ENCODE data around the gene ARID1A.

Gene ARID1A

DNA sequence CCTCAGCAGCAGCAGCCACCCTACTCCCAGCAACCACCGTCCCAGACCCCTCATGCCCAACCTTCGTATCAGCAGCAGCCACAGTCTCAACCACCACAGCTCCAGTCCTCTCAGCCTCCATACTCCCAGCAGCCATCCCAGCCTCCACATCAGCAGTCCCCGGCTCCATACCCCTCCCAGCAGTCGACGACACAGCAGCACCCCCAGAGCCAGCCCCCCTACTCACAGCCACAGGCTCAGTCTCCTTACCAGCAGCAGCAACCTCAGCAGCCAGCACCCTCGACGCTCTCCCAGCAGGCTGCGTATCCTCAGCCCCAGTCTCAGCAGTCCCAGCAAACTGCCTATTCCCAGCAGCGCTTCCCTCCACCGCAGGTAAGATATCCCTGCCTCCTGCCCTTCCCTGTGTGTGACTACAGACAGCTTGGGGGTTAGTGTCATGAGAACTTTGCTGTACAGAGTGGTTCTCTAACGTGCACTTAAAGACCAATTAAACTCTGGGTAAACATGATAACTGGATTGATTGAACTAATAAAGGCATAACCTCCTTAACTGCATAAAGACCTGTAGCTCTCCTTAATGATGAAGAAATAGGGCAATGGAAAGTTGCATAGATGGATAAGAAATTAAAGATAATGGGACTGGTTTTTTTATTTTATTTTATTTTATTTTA, 35.6 kb downstream of the ARID1A start:
- TF ChIP-seq GATA3 (IDR thresholded peaks at IDR 0.05; ENCODE audit: low read depth, low read length) (no peak), GATA2 (IDR thresholded peaks at IDR 0.05; ENCODE audit: low read depth, low read length) (no peak)

DNA sequence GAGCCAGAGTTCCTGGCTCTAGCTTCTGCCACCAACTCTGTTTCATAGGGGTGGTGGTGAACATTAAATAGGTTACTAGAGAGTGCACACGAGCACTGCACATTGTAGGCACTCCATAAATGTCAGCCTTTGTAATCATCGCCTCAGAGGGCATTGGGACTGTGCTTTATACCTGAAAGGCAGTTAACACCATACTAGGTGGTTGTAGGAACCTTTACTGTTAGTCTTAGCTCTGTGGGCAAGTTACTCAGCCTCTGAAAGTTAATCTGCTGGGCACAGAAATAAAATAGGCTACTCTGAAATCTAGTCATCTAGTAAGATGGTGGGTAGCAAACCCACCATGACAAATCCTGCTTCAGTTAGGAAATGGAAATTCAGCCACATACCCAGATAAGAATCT, 37.6 kb downstream of the ARID1A start:
- TF ChIP-seq GATA3 (IDR thresholded peaks at IDR 0.05; ENCODE audit: low read depth, low read length) (no peak), GATA2 (IDR thresholded peaks at IDR 0.05; ENCODE audit: low read depth, low read length) (no peak)

DNA sequence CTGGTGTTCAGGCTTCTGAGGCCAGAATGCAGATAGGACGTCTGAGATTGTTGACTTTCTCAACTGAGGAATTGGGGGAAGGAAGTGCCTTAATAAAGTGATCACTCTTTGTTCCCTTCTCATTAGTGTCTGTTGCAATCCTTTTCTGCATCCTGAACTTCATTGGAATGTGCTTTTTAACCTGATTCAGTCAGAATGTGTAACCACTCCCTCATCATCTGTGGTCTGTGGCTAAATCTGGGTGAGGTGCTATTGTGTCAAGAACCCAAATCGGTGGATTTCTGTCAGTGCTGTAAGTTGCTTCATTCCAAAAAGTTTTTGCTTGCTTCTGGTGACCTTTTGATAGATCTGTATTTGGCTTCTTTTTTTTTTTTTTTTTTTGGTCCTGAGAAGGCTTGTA, 38.2 kb downstream of the ARID1A start:
- TF ChIP-seq GATA3 (IDR thresholded peaks at IDR 0.05; ENCODE audit: low read depth, low read length) (no peak), GATA2 (IDR thresholded peaks at IDR 0.05; ENCODE audit: low read depth, low read length) (no peak)

DNA sequence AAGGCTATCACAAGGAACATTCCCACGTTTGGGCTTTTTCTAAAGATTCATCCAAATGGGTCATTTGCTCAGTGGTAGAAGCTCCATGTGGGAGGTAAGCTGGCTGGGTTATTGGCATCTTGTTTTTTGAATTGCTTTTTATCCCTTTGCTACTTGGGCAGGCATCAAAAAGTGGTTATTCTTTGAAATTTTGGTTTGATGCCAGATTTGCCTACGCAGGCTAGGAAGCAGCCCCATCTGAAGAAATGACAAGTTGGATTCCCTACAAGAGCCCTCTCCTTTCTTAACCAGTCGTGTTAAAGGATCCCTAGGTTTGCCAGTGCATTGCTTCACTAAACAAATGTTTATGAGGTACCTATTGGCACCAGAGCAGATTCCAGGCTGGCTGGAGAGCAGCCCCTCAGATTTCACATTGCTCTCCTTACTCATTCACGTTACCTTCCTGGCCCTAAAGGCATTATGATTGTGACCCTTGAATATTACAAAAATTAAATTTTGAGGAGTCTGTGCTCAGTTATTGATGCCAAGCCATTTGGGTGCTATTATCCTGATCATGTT, 38.8 kb downstream of the ARID1A start:
- no peak for TF ChIP-seq GATA3 (IDR thresholded peaks at IDR 0.05; ENCODE audit: low read depth, low read length)
- TF ChIP-seq GATA2 (IDR thresholded peaks at IDR 0.05; ENCODE audit: low read depth, low read length) = no peak

DNA sequence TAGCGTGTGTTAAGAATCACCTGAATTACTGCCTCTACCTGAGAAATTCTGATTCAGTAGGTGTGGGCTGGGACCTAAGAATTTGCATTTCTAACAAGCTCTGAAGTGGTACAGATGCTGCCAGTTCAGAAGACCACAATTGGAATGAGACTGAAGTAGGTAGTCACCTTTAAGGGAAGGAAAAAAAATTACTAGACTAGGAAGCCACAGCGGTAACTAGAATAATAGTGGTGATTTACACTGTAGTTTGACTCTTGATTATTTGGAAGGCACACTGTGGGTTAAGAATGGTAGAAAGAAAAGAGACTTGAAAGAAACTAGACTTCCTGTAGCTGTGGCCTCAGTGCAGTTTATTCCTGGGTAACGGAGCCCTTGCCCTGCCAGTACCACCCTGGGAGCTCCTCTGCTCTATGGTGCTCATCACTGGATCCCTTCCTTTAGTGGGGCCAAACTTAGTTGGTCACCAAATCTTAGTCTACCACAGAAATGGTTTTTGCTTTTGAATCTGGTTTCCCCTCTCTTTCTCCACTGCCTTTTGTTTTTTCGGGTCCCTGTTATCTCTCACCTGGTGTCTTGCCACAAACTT, 43.6 kb downstream of the ARID1A start:
- TF ChIP-seq GATA3 (IDR thresholded peaks at IDR 0.05; ENCODE audit: low read depth, low read length) (no peak), GATA2 (IDR thresholded peaks at IDR 0.05; ENCODE audit: low read depth, low read length) (no peak)

DNA sequence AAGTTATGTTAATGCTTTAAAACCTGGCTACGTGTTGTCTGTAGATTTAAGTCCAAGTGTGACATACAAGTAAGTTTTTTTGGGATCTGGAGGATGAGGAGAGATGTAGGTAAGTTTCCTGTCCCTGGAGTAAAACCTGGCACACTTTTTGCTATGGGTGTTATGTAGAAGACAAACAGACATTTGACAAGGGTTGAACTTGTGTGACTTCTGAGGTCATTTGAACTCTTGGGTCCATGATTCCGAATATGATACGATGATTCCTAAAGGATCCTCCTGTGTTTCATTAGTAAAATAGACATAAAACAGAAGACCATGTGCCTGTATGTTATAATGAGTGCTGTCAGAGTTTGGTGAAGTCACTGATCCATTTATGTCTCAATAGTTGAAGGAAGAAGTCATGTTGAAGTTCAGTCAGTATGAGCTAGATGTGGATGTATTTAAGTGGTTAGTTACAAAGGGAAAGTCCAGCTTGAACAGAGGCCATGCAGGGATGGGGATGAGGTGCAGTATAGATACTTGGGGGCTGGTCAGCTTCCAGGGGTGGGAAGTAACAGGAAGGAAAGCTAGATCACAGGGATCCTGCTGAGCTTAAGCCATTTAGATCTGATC, 44.3 kb downstream of the ARID1A start:
- TF ChIP-seq GATA2 (IDR thresholded peaks at IDR 0.05; ENCODE audit: low read depth, low read length) = no peak
- TF ChIP-seq GATA3 (IDR thresholded peaks at IDR 0.05; ENCODE audit: low read depth, low read length) = no peak

DNA sequence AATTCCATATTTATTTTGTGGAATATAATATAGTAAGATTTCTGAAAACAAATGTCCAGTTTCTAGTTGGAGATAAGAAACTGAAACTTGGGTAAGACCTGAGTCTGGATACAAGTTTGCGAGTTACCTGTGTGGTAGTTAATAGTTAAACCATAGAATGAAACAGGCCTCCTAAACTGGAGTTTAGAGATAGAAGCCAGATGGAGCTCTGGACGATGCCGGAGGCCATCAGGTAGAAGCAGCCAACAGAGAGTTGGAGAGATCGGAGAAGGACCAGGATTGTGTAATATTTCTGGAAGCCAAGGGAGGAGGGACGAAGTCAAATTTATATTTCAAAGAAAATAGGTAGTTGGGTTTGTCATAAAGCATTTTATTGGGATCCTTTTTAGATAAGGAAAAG, 45.1 kb downstream of the ARID1A start:
- TF ChIP-seq GATA2 (IDR thresholded peaks at IDR 0.05; ENCODE audit: low read depth, low read length) (no peak), GATA3 (IDR thresholded peaks at IDR 0.05; ENCODE audit: low read depth, low read length) (no peak)

DNA sequence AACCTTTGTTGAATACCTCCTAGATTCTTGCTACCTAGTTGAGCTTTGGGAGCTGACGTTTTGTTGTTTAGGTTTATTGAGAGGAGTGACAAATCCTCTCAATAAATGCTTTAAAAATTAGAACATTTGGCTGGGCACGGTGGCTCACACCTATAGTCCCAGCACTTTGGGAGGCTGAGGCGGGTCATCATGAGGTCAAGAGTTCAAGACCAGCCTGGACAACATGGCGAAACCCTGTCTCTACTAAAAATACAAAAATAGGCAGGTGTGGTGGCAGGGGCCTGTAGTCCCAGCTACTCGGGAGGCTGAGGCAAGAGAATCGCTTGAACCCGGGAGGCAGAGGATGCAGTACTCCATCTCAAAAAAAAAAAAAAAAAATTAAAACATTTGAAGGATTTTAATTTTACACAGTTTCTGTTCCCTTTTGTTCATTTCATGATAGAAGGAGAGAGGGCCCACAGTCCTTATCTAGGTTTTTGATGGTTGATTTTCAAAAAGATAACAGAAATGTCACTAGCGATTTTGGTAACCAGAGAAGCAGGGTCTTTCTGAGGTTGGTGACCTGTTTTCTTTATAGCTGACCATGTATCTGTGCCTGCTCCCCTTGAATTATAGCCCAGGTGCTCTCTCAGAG, 47.7 kb downstream of the ARID1A start:
- no peak for TF ChIP-seq GATA3 (IDR thresholded peaks at IDR 0.05; ENCODE audit: low read depth, low read length)
- TF ChIP-seq GATA2 (IDR thresholded peaks at IDR 0.05; ENCODE audit: low read depth, low read length) = no peak

DNA sequence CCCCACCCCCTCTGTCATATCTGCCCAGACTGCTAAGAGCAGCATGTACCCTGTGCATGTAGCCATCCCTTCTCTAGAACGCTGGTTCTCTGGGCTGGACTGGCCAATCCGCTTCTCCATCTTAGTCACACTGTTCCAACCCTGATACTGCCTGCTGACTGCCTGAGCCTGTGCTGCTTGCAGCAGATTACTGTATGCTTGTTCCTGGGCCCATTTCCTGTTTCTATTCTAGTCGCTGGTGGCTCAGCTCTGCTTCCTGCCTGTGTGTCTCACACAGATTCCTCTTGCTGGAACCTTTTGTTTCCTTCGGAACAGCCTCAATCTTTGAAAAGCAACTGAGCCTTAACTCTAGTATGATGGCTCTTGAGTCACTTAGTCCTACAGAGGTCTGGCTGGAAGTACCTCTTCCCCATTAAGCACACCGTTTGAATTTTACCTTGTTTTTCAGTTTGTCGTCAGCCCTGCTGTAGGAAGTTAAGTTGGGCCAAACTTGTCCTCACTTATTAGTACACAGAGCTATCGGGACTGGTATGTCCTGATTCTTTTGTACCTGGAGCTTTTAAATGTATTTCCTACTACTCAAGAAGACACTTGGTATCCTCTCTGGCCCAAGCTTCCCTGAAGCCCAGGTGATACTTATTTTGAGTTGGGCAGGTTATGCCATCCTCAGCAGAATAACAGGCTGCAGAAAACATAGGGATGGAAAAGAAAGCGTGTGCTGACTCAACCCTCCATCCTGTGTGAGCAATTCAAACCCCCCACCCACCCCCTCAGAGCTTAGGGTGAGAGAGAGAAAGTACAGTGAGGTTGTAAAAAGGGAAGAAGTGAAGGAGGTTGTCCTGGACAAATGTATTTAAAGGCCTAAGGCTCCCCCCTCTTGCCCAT, 48.5 kb downstream of the ARID1A start:
- TF ChIP-seq GATA3 (IDR thresholded peaks at IDR 0.05; ENCODE audit: low read depth, low read length) = no peak
- no peak for TF ChIP-seq GATA2 (IDR thresholded peaks at IDR 0.05; ENCODE audit: low read depth, low read length)

DNA sequence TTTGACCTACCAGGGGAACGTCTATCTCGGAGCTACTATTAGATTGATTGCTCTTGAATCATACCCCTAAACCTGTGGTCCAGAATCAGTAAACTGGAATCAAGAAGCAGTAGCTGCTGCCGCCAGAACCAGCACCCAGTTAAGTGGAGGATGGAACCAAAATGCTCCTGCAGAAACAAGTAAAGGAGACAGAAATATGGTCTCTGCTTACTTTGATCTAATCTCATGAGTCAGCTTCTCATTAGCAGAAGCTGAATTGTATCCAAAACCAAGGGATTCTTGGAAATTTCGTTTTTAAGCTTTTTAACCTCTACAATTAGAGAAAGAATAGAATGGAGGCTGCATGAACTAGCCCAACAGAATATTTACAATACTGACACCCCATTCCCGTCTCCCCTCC, 49.4 kb downstream of the ARID1A start:
- TF ChIP-seq GATA3 (IDR thresholded peaks at IDR 0.05; ENCODE audit: low read depth, low read length) (no peak), GATA2 (IDR thresholded peaks at IDR 0.05; ENCODE audit: low read depth, low read length) (no peak)

DNA sequence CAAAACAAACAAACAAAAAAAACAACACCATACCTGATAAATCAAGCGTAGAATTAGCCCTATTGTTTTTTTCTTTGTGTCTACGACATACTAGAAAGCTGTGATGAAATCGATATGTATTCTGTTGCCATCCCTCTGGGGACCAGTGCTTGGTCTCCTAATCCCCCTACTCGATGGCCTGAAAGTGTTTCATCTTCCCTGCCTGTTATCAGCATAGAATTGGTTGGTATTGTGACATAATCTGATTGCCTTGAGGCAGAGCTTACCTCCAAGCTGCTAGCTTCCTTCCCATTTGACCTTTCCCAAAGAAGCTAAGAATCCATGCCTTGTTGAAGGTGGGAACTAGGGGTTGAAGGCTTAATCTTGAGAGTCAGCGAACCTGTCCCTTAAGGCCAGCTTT, 51.2 kb downstream of the ARID1A start:
- TF ChIP-seq GATA2 (IDR thresholded peaks at IDR 0.05; ENCODE audit: low read depth, low read length) (no peak), GATA3 (IDR thresholded peaks at IDR 0.05; ENCODE audit: low read depth, low read length) (no peak)

DNA sequence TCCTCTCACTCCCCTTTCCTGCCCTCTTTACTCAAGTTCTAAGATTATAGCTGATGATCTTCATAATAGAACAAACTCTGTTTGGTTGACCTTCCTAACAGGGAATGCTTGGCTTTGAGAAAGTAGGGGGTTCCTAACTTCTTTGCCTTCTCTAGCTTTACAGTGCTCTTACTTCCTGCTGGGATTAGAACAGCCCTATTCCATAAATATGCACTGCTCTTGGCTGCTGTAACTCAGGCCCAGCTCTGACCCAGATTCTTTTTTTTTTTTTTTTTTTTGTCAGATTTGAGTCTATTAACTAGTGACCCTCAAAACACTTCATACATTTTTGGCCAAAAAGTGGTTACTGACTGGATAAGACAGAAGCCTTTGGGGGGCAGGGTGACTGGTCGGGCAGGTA, 52.5 kb downstream of the ARID1A start:
- no peak for TF ChIP-seq GATA2 (IDR thresholded peaks at IDR 0.05; ENCODE audit: low read depth, low read length)
- TF ChIP-seq GATA3 (IDR thresholded peaks at IDR 0.05; ENCODE audit: low read depth, low read length) = no peak

DNA sequence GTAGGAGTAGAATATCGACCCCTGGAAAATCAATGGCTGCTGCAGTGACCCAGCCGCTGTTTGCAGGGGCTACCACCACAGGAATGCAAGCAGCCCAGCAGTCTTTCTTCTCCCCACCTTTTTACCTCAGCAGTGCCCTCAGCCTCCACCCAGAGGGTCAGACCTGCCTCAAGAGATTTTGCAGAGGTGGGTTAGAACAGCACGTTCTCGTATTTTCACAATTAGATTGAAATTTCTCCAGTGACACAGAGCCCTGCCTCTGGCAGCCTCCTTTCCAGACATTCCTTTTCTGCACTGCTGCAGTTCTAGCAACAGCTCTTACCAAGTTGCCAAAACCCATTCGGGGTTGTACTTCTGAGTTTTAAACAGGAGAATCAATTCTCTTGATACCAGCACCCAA, 53.6 kb downstream of the ARID1A start:
- TF ChIP-seq GATA3 (IDR thresholded peaks at IDR 0.05; ENCODE audit: low read depth, low read length) = no peak
- TF ChIP-seq GATA2 (IDR thresholded peaks at IDR 0.05; ENCODE audit: low read depth, low read length) = no peak

DNA sequence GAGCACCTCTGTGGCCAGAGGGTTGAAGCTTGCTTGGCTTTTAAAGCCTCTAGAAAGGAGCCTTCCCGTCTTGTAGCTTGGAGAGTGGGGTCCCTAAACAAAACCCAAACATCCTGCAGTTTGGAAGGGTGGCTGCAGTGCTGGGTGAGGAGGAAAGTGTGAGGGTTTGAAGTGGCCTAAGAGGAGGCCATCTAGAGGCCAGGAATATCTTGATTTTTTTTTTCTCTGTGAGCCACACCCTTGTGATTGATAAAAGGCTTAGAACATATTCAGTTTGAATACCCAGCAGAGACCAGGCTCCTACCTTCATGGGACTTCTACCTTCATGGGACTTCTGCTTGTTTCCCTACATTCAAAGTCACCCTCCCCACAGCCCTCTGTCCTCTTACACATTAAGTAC, 54.6 kb downstream of the ARID1A start:
- TF ChIP-seq GATA2 (IDR thresholded peaks at IDR 0.05; ENCODE audit: low read depth, low read length) (no peak), GATA3 (IDR thresholded peaks at IDR 0.05; ENCODE audit: low read depth, low read length) (no peak)
